Esophagus squamous epithelium (tissue), 5 donors: Measurements from ENCODE around the gene GFRA1. TPM values are rescaled to one million over a fixed set of nuclear protein-coding genes. Genes with fewer than 3 reads are reported as not detected.

Source experiments
- DNase-seq: peaks from one replicate; lab custom pipeline; 2025; lab: John Stamatoyannopoulos, UW
- H3K27ac ChIP-seq, 4 donors: fragments of 200-600 bp; sonication (generic); one replicate each; pipeline ENCODE4 v1.5.1; 2016 to 2019; ENCODE audit warnings: mild to moderate bottlenecking in 1 of 4
- H3K27me3 ChIP-seq, 4 donors: fragments of 200-600 bp; sonication (generic); 1 replicate in 3 of 4; 2 replicates in 1 of 4; pipeline versions ENCODE4 v1.5.1 to v1.6.0; 2017 to 2021; ENCODE audit warnings: antibody characterized with exemption in 1 of 4
- H3K36me3 ChIP-seq, 3 donors: fragments of 200-600 bp; sonication (generic); one replicate each; pipeline ENCODE4 v1.5.1; 2016 to 2019
- H3K4me1 ChIP-seq, 3 donors: fragments of 200-600 bp; sonication (generic); one replicate each; pipeline ENCODE4 v1.5.1; 2017 to 2019
- H3K4me3 ChIP-seq, 4 donors: fragments of 200-600 bp; sonication (generic); 1 replicate in 3 of 4; 2 replicates in 1 of 4; pipeline ENCODE4 v1.5.1; 2016 to 2019; ENCODE audit warnings: mild to moderate bottlenecking in 2 of 4, moderate library complexity in 1 of 4
- H3K9me3 ChIP-seq, 3 donors: fragments of 200-600 bp; sonication (generic); one replicate each; pipeline ENCODE4 v1.5.1; 2016 to 2019
- CTCF ChIP-seq, 6 experiments: fragments of 450-650 bp in 4 of 6; fragments of 200-600 bp in 2 of 6; sonication (generic) in 2 of 6; IDR thresholded peaks; one replicate each; pipeline ENCODE4 v1.5.1; 2016 to 2019; ENCODE audit warnings: antibody characterized with exemption in 6 of 6, mild to moderate bottlenecking in 4 of 6, moderate library complexity in 4 of 6
- POLR2A ChIP-seq, 4 donors: fragments of 450-650 bp; IDR thresholded peaks; one replicate each; pipeline ENCODE4 v1.6.1; 2017; ENCODE audit warnings: antibody characterized with exemption in 4 of 4, mild to moderate bottlenecking in 4 of 4, moderate library complexity in 3 of 4
- WGBS, 2 donors: methylation state at CpG; one replicate each; pipeline ENCODE4 v1.1.5; 2018; 5-methylcytosine and 5-hydroxymethylcytosine counted together
- intact Hi-C: fragments of 100-400 bp; cut with DNase I; formaldehyde crosslinking; loops from one replicate; pipeline ENCODE4 v1.15.0; 2022
- total RNA-seq, 4 donors: library from RNA; depleted of rRNA; stranded (reverse); fragments of >200 nt; gene quantifications; one replicate each; pipeline ENCODE4 v1.1.0, GENCODE V29; 2016
- donor health status: DM: yes; HTN: yes; CAD: no.

GFRA1 gene
- total RNA-seq, 4 donors from 2014 or later: 1.0 to 79.9 (median 4.2) TPM

- Histone ChIP-seq H3K4me1 (no peaks in the 10 kb centered on the region), H3K27me3 (no peaks in the 10 kb centered on the region), H3K4me3 (no peak overlapping the region), H3K36me3 (no peaks in the 10 kb centered on the region), H3K9me3 (no peaks in the 10 kb centered on the region), H3K27ac (no peak overlapping the region)
- intact Hi-C loops: no loop called here
- TF ChIP-seq CTCF (IDR thresholded peaks at IDR 0.05) (no peak), POLR2A (IDR thresholded peaks at IDR 0.05) (no peak)
- WGBS, 2 donors: 0 to 34% methylated on average over 1 to 2 of the region's 3 CpGs
- DNase-seq: no peak
Measured at GRCh38 chr10:116030576-116030975, 242.4 kb downstream of the GFRA1 start.

GRCh38 chr10:116029826-116030225, 243.2 kb downstream of the GFRA1 start:
- H3K4me1 ChIP-seq: no peaks in the 10 kb centered on the region
- DNase-seq: no peak
- H3K4me3 ChIP-seq: no peak overlapping the region
- TF ChIP-seq CTCF (IDR thresholded peaks at IDR 0.05) (no peak), POLR2A (IDR thresholded peaks at IDR 0.05) (no peak)
- WGBS, 2 donors: 42 to 96% methylated on average over 1 to 3 of the region's 4 CpGs
- no peak overlapping the region for H3K27ac ChIP-seq
- no peaks in the 10 kb centered on the region for H3K27me3 ChIP-seq
- no peaks in the 10 kb centered on the region for H3K36me3 ChIP-seq
- H3K9me3 ChIP-seq: no peaks in the 10 kb centered on the region
- intact Hi-C loops: no loop called here

GRCh38 chr10:116027355-116027754, 245.7 kb downstream of the GFRA1 start:
- H3K27ac ChIP-seq: no peak overlapping the region
- no peaks in the 10 kb centered on the region for H3K27me3 ChIP-seq
- DNase-seq: no peak
- no peaks in the 10 kb centered on the region for H3K36me3 ChIP-seq
- no peaks in the 10 kb centered on the region for H3K9me3 ChIP-seq
- no peak for TF ChIP-seq CTCF (IDR thresholded peaks at IDR 0.05)
- TF ChIP-seq POLR2A (IDR thresholded peaks at IDR 0.05): no peak
- intact Hi-C loops: no loop called here
- WGBS, 2 donors: 75 to 80% methylated on average over 6 of the region's 6 CpGs
- no peak overlapping the region for H3K4me3 ChIP-seq
- H3K4me1 ChIP-seq: no peaks in the 10 kb centered on the region

- Histone ChIP-seq H3K4me1 (no peaks in the 10 kb centered on the region), H3K36me3 (no peaks in the 10 kb centered on the region), H3K27ac (no peak overlapping the region), H3K9me3 (no peaks in the 10 kb centered on the region), H3K4me3 (no peak overlapping the region), H3K27me3 (no peaks in the 10 kb centered on the region)
- TF ChIP-seq CTCF (IDR thresholded peaks at IDR 0.05): no peak
- no peak for TF ChIP-seq POLR2A (IDR thresholded peaks at IDR 0.05)
- intact Hi-C loops: no loop called here
- 81 to 85% methylated on average over 6 of the region's 6 CpGs for WGBS, 2 donors
- DNase-seq: no peak
Measured at GRCh38 chr10:116026725-116027124, 246.3 kb downstream of the GFRA1 start.

GRCh38 chr10:116026315-116026714, 246.7 kb downstream of the GFRA1 start:
- 78 to 80% methylated on average over 1 of the region's 1 CpG for WGBS, 2 donors
- no peaks in the 10 kb centered on the region for H3K36me3 ChIP-seq
- H3K9me3 ChIP-seq: no peaks in the 10 kb centered on the region
- H3K27me3 ChIP-seq: no peaks in the 10 kb centered on the region
- no peak for DNase-seq
- H3K4me3 ChIP-seq: no peak overlapping the region
- H3K27ac ChIP-seq: no peak overlapping the region
- no peaks in the 10 kb centered on the region for H3K4me1 ChIP-seq
- intact Hi-C loops: no loop called here
- TF ChIP-seq POLR2A (IDR thresholded peaks at IDR 0.05) (no peak), CTCF (IDR thresholded peaks at IDR 0.05) (no peak)
